Germinal center (tissue), 1 donor: Measurements from ENCODE around the gene LZTR1.
"Not testable (repeated sequence)": the region's sequence is repeated elsewhere in the genome, so short reads cannot be mapped to it uniquely, and the experiment has no call there.

Source experiments
- DNase-seq: peaks from one replicate; pipeline ENCODE4 v3.0.0; 2012; ENCODE audit warnings: mixed read lengths, low spot score

The LZTR1 gene

GRCh38 chr22:21033895-21034294, 51.8 kb downstream of the LZTR1 start:
- no peak for DNase-seq

DNA sequence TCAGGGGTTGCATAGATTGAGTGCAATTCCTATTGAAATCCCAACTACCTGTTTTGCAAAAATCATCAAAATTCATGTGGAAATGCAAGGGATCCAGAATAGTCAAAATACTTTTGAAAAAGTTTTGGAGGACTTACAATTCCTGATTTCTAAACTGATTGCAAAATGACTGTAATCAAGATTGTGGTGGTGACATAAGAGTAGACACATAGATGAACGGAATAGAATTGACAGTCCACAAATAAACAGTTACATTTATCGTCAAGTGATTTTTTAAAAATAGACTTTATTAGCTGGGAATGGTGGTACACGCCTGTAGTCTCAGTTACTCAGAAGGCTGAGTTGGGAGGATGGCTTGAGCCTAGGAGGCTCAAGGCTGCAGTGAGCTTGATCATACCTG, 52.9 kb downstream of the LZTR1 start:
- no peak for DNase-seq

GRCh38 chr22:21038405-21038804, 56.3 kb downstream of the LZTR1 start:
- no peak for DNase-seq

- not testable (repeated sequence) for DNase-seq
Measured at GRCh38 chr22:21039158-21039557, 57.1 kb downstream of the LZTR1 start.

GRCh38 chr22:21041937-21042336, 59.8 kb downstream of the LZTR1 start:
- no peak for DNase-seq

DNA sequence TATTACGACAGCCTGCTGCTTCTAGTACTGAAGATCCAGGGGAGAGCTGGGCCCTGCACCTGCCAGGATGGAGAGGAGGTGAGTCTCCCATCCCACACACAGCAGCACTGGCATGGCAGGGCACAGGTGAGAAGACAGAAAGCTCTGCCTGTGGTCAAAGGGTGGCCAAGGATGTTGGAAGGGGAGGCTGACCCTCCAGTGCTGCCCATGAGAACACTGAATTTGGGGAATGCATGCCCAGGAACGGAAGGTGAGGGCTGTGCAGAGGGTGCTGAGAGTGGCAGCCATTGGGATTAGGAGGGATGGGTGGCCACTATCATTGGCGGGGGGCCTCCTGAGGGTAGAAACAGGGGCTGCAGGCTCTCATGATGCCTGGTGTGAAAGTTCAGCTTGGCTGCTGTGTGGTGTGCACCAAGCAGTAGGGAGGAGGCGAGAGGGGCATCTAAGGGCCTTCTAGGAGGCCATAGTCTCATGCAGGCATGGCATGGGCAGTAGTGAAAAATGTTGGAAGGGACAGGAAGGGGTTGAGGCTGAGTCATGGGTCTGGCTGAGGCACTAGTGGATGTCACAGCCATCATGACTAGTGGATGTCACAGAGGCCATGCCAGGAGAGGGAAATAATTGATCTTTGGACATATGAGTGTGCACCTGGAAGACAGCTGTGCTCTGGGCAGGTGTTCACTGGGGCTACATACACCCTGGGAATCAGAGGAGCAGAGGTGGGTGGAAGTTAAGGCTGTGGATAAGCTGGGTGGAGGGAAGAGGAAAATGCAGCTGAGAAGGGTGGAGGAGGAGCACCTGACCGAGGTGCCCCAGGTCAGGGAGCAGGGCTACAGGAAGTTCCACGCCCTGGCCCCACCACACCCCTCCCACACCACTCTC, 61.1 kb downstream of the LZTR1 start:
- DNase-seq = no peak

GRCh38 chr22:21043860-21044535, 61.9 kb downstream of the LZTR1 start:
- no peak for DNase-seq

GRCh38 chr22:21044931-21045584, 63.0 kb downstream of the LZTR1 start:
- DNase-seq = no peak

DNA sequence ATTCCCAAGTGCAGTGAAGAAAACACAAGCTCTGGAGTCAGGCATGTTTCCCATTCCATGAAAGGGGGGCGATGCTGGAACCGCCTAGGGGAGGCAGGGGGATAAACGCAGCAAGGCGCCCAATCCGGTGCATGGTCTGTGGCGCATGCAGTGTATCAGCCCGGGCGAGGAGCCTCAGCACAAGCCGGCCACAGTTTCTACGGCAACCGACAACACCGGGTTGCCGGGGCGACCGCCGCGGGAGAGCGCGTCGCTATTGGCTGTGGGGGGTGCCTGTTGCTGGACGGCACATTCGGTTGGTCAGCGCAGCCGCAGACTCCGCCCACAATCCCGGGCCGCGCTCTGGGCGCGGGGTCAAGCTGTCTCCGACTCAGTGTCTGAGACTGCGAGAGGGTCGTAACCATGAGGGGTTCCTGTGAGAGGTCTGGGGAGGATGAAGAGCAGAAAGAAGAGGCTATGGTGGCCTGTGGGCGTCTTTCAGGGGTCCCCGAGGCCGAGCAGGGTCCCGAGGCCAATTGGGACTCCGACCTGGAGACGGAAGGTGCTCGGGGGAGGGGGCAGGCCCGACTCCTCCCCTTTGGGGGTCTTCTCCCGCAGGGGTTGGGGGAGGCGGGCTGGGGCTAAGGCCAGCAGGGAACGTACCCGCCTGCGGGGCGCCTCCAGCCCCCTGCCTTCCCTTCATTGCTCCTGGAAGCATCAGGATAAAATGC, 63.6 kb downstream of the LZTR1 start, which contains the start of gene LRRC74B:
LRRC74B (plus strand) TSS at position 362 of the 710 bp plus-strand sequence; CDS start at position 403, 41 bp downstream.
- peak; percentile 87 for DNase-seq

GRCh38 chr22:21047035-21047661, 65.1 kb downstream of the LZTR1 start:
- no peak for DNase-seq

- DNase-seq = no peak
Measured at GRCh38 chr22:21047730-21048129, 65.6 kb downstream of the LZTR1 start.

GRCh38 chr22:21048448-21048847, 66.4 kb downstream of the LZTR1 start:
- DNase-seq = not testable (repeated sequence)
